WI38 (cell line): Measurements from ENCODE around the gene PKP2.

Experiments used
- H3K4me3 ChIP-seq: 2 replicates; pipeline ENCODE4 v1.5.1; 2011; ENCODE audit warnings: low read depth, mild to moderate bottlenecking, control low read depth, low read length
- CTCF ChIP-seq: IDR thresholded peaks from 2 replicates; pipeline ENCODE4 v1.5.1; 2012; ENCODE audit warnings: low read depth, mild to moderate bottlenecking, control low read depth, low read length

PKP2 gene

GRCh38 chr12:32903763-32904162 is 7.2 kb upstream of the PKP2 start:
- TF ChIP-seq CTCF: no peak
- H3K4me3 ChIP-seq: no peak overlapping the region

GRCh38 chr12:32903318-32903717 is 6.7 kb upstream of the PKP2 start:
- H3K4me3 ChIP-seq: no peak overlapping the region
- TF ChIP-seq CTCF: no peak

- H3K4me3 ChIP-seq: no peak overlapping the region
Observed at GRCh38 chr12:32902287-32902997, 5.9 kb upstream of the PKP2 start.

GRCh38 chr12:32901553-32901952 is 5.0 kb upstream of the PKP2 start:
- no peak for TF ChIP-seq CTCF
- H3K4me3 ChIP-seq: no peak overlapping the region

More at GRCh38 chr12:32902287-32902997, 5.9 kb upstream of the PKP2 start:
- no peak for TF ChIP-seq CTCF

GRCh38 chr12:32897687-32898573 is 1.4 kb upstream of the PKP2 start:
- TF ChIP-seq CTCF: no peak
- H3K4me3 ChIP-seq: no peak overlapping the region

GRCh38 chr12:32897281-32897610 is 669 bp upstream of the PKP2 start:
- no peak overlapping the region for H3K4me3 ChIP-seq
- no peak for TF ChIP-seq CTCF
